ENCODE results near the gene CERS5. TPM values are rescaled to one million over a fixed set of nuclear protein-coding genes. Genes with fewer than 3 reads are reported as not detected.

Gene CERS5
- total and polyA plus RNA-seq, 10 of the 15 experiments (the other 5 are each of a cell fraction or from before 2014, with no cell fraction given) = 6.8 to 50.1 (median 31.8) TPM

GRCh38 chr12:50186681-50187080 lies 19.5 kb upstream of the CERS5 start:
- POLR2A ChIA-PET = interaction anchor here (0.5 kb wide), 1 partner anchor 10 kb away, joined by 5 read pairs; no protein-coding TSS in a partner anchor
- no peak for FAIRE-seq
- H3K36me3 ChIP-seq (ENCODE audit: control insufficient read depth in 2 of 2, insufficient read depth in 2 of 2, low read length in 1 of 2) = peaks cover 8 to 11% of the 10 kb centered on the region in 2 experiments
- H4K20me1 ChIP-seq (ENCODE audit: control insufficient read depth, insufficient read depth) = no peaks in the 10 kb centered on the region
- SMC1A ChIA-PET (ENCODE audit: uncharacterized antibody, unreplicated experiment) = interaction anchor here (0.5 to 4.4 kb wide), 12 partner anchors 10 to 128 kb away, joined by 3 to 32 read pairs (median 6); partner anchors contain the start of gene CERS5
- intact Hi-C loops (cut with micrococcal nuclease; ENCODE audit: unreplicated experiment) (loop anchor here (1.0 kb wide), 1 partner anchor 128 kb away; no protein-coding TSS in a partner anchor), in situ Hi-C loops (cut with MboI) (no loop called here)
- no peak overlapping the region for H3K4me3 ChIP-seq
- H2AFZ ChIP-seq (ENCODE audit: control insufficient read depth, low read depth, low read length) = no peak overlapping the region
- peak overlapping the region; percentile 64 for H3K27ac ChIP-seq (ENCODE audit: control insufficient read depth, insufficient read depth)
- H3K4me1 ChIP-seq (ENCODE audit: control insufficient read depth, insufficient read depth, low read length) = peaks cover 28% of the 10 kb centered on the region
- CTCF ChIA-PET = interaction anchor here (0.7 to 4.7 kb wide), 8 partner anchors 11 to 128 kb away, joined by 3 to 21 read pairs (median 8); partner anchors contain the start of genes CERS5, COX14 and SMARCD1
- DNase-seq (ENCODE audit: low read depth, low spot score) = no peak
- WGBS (ENCODE audit: insufficient coverage, insufficient replicate concordance, low lambda C conversion rate, missing lambda C conversion rate) = 66% methylated on average over 1 of the region's 1 CpG
- TF ChIP-seq SMARCA5 (IDR thresholded peaks at IDR 0.05) (0 out of 2 replicates have a peak, but pooled peaks have one; percentile 31), ELK1 (IDR thresholded peaks at IDR 0.05; ENCODE audit: low read depth, low read length) (no peak)
- H3K27me3 ChIP-seq (replicated peaks in 1 of 2; ENCODE audit: control insufficient read depth in 2 of 2, insufficient read depth in 2 of 2, low read length in 1 of 2) = no peaks in the 10 kb centered on the region
- RAD21 ChIA-PET (ENCODE audit: unreplicated experiment) = interaction anchor here (0.9 to 3.7 kb wide), 8 partner anchors 9 to 128 kb away, joined by 3 to 29 read pairs (median 4); partner anchors contain the start of gene SMARCD1
- TSS peak; percentile 51 for BruUV-seq (replicated peaks)
- peaks cover 5% of the 10 kb centered on the region; the same call in 1 of the 2 replicates for H3K79me2 ChIP-seq (ENCODE audit: control insufficient read depth, insufficient read depth, low read length)
- ATAC-seq = no peak
- no peaks in the 10 kb centered on the region for H3K9me3 ChIP-seq (replicated peaks; ENCODE audit: control insufficient read depth, insufficient read depth, low read length)
- no peak overlapping the region for H3K9ac ChIP-seq (ENCODE audit: control insufficient read depth, insufficient read depth, low read length)
- H3K4me2 ChIP-seq (ENCODE audit: control insufficient read depth, insufficient read depth) = no peak overlapping the region

GRCh38 chr12:50185970-50186663 lies 18.9 kb upstream of the CERS5 start:
- RAD21 ChIA-PET (ENCODE audit: unreplicated experiment) = interaction anchor here (0.9 to 3.7 kb wide), 7 partner anchors 10 to 128 kb away, joined by 3 to 29 read pairs (median 5); partner anchors contain the start of gene SMARCD1
- TF ChIP-seq ZNF592 (IDR thresholded peaks at IDR 0.05) = peak; percentile 82; the same call in 1 of the 2 replicates

More at GRCh38 chr12:50185970-50186663, 18.9 kb upstream of the CERS5 start:
- BruUV-seq (replicated peaks) = no TSS peak
- in situ Hi-C loops (cut with MboI) = no loop called here
- H3K79me2 ChIP-seq (ENCODE audit: control insufficient read depth, insufficient read depth, low read length) = peaks cover 5% of the 10 kb centered on the region; the same call in 1 of the 2 replicates
- peaks cover 6 to 16% of the 10 kb centered on the region in 2 experiments for H3K36me3 ChIP-seq (ENCODE audit: control insufficient read depth in 2 of 2, insufficient read depth in 2 of 2, low read length in 1 of 2)
- intact Hi-C loops (cut with micrococcal nuclease; ENCODE audit: unreplicated experiment) = no loop called here
- no peaks in the 10 kb centered on the region for H4K20me1 ChIP-seq (ENCODE audit: control insufficient read depth, insufficient read depth)
- no peak overlapping the region for H3K9ac ChIP-seq (ENCODE audit: control insufficient read depth, insufficient read depth, low read length)
- H3K4me1 ChIP-seq (ENCODE audit: control insufficient read depth, insufficient read depth, low read length) = peaks cover 28% of the 10 kb centered on the region
- FAIRE-seq (no peak), ATAC-seq (no peak), DNase-seq (ENCODE audit: low read depth, low spot score) (no peak)
- H3K4me3 ChIP-seq = no peak overlapping the region
- H3K4me2 ChIP-seq (ENCODE audit: control insufficient read depth, insufficient read depth) = no peak overlapping the region
- ChIA-PET CTCF (interaction anchor here (0.9 to 4.7 kb wide), 12 partner anchors 10 to 129 kb away, joined by 3 to 21 read pairs (median 4); partner anchors contain the start of genes CERS5 and COX14), POLR2A (interaction anchor here (0.8 to 1.2 kb wide), 2 partner anchors 15 to 27 kb away, joined by 3 read pairs; no protein-coding TSS in a partner anchor), SMC1A (ENCODE audit: uncharacterized antibody, unreplicated experiment) (interaction anchor here (0.5 to 4.4 kb wide), 19 partner anchors 9 to 693 kb away, joined by 3 to 32 read pairs (median 5); partner anchors contain the start of genes CERS5, COX14 and LIMA1)
- 88% methylated on average over 6 of the region's 6 CpGs for WGBS (ENCODE audit: insufficient coverage, insufficient replicate concordance, low lambda C conversion rate, missing lambda C conversion rate)
- H3K9me3 ChIP-seq (replicated peaks; ENCODE audit: control insufficient read depth, insufficient read depth, low read length) = no peaks in the 10 kb centered on the region
- H2AFZ ChIP-seq (ENCODE audit: control insufficient read depth, low read depth, low read length) = no peak overlapping the region
- no peaks in the 10 kb centered on the region for H3K27me3 ChIP-seq (replicated peaks in 1 of 2; ENCODE audit: control insufficient read depth in 2 of 2, insufficient read depth in 2 of 2, low read length in 1 of 2)
- peak overlapping the region; percentile 64; the same call in 1 of the 2 replicates for H3K27ac ChIP-seq (ENCODE audit: control insufficient read depth, insufficient read depth)
